Heart right ventricle (tissue), 16 donors: ENCODE data around the gene PLCZ1. TPM values are rescaled to one million over a fixed set of nuclear protein-coding genes. Genes with fewer than 3 reads are reported as not detected.

Source experiments
- ATAC-seq, 8 donors: fragments of 200-7000 bp; cut with Tn5 transposase; one replicate each; pipeline ENCODE4 v1.9.1; 2020; ENCODE audit warnings: mild to moderate bottlenecking in 8 of 8, moderate library complexity in 8 of 8, moderate number of reproducible peaks in 1 of 8
- DNase-seq, 2 donors: peaks; one replicate each; pipeline ENCODE4 v3.0.0-alpha.2; 2020
- H3K27ac ChIP-seq, 10 donors: fragments of 200-600 bp; sonication (generic) in 2 of 10; one replicate each; pipeline versions ENCODE4 v1.5.0 to v1.8.0; 2020 to 2022; ENCODE audit warnings: mild to moderate bottlenecking in 3 of 10
- H3K27me3 ChIP-seq, 7 donors: fragments of 200-600 bp; one replicate each; pipeline ENCODE4 v1.8.0; 2021 to 2022; ENCODE audit warnings: mild to moderate bottlenecking in 2 of 7
- H3K36me3 ChIP-seq, 9 donors: fragments of 200-600 bp; sonication (generic) in 1 of 9; one replicate each; pipeline versions ENCODE4 v1.5.0 to v1.8.0; 2020 to 2022; ENCODE audit warnings: mild to moderate bottlenecking in 2 of 9
- H3K4me1 ChIP-seq, 9 donors: fragments of 200-600 bp; sonication (generic) in 1 of 9; one replicate each; pipeline versions ENCODE4 v1.5.0 to v1.8.0; 2020 to 2022; ENCODE audit warnings: mild to moderate bottlenecking in 4 of 9
- H3K4me3 ChIP-seq, 10 donors: fragments of 200-600 bp; sonication (generic) in 2 of 10; one replicate each; pipeline versions ENCODE4 v1.5.0 to v1.8.0; 2020 to 2022; ENCODE audit warnings: mild to moderate bottlenecking in 7 of 10, moderate library complexity in 2 of 10
- H3K9me3 ChIP-seq, 11 donors: fragments of 200-600 bp in 10 of 11; sonication (generic) in 2 of 11; one replicate each; pipeline versions ENCODE4 v1.5.0 to v1.8.0; 2013 to 2022; ENCODE audit warnings: mild to moderate bottlenecking in 2 of 11, control low read depth in 1 of 11, moderate library complexity in 1 of 11
- CTCF ChIP-seq, 9 donors: fragments of 200-600 bp; sonication (generic) in 2 of 9; IDR thresholded peaks; one replicate each; pipeline versions ENCODE4 v1.5.0 to v1.8.0; 2021 to 2022; ENCODE audit warnings: antibody characterized with exemption in 9 of 9, mild to moderate bottlenecking in 5 of 9, moderate library complexity in 1 of 9
- WGBS, 2 donors: extraction: QIAGEN DNeasy Blood & Tissue Kit; methylation state at CpG; one replicate each; pipeline ENCODE4 v1.1.7; 2013; ENCODE audit warnings: inconsistent platforms in 1 of 2; 5-methylcytosine and 5-hydroxymethylcytosine counted together
- intact Hi-C, 10 donors: fragments of 100-400 bp; cut with DNase I; formaldehyde crosslinking; loops; one replicate each; pipeline versions ENCODE4 v1.11.1 to v1.14.2; 2022
- polyA plus RNA-seq, 2 donors: library from polyadenylated mRNA; stranded (reverse); fragments of 200-250 nt; gene quantifications; one replicate each; pipeline ENCODE4 v1.2.3, GENCODE V29; 2013
- total RNA-seq, 10 donors: library from RNA; stranded (reverse); fragmentation: NEBNext Ultra II Directional in 3 of 10; extraction: Animal tissue kit (Norgen Biotek cat#: 25700) in 3 of 10; gene quantifications; one replicate each; pipeline versions ENCODE4 v1.2.1 to v1.2.4, GENCODE V29; 2021 to 2023
- donor health status: Arrhythmogenic right ventricular cardiomyopathy.
- donor health status: ischemic (EF 13 %, LVEDD 7.1; RV severe dilation, severe dysfunction).
- donor health status: healthy with polysubstance abuse.
- donor health status: DM: no; HTN: yes; CAD: no.
- donor health status: DM: no; HTN: no; CAD: no.
- donor health status: ischemic (EF 25% LVEDD 6.9; RV normal size, moderate dysfunction).
- donor health status: ischemic (EF 25% LVEDD 5.7; RV mildly dilated, moderate dysfunction).
- donor health status: healthy.
- donor health status: DM: yes; HTN: yes; CAD: no.
- donor health status: Ischemic cardiomyopathy.
- donor health status: ischemic (EF 35%, LVEDD 5.7; RV mildly dilated, moderate dysfunction).
- donor health status: nonischemic (EF 11% LVEDD 7.7; RV severe dilation, severe dysfunction).
- donor health status: DM: yes; HTN: yes; CAD: no.
- donor health status: PGD.
- donor health status: ischemic (EF 29% LVEDD 5.4; RV normal size, mild dysfunction).
- donor health status: nonischemic (EF 23%, LVEDD 6.1; RV moderate dilation, normal function).

The PLCZ1 gene
- total and polyA plus RNA-seq, 12 donors = 0.32 to 1.5 (median 0.88) TPM; not detected in 8

GRCh38 chr12:18651525-18651924 lies 86.3 kb downstream of the PLCZ1 start:
- TF ChIP-seq CTCF (IDR thresholded peaks at IDR 0.05) = no peak
- Histone ChIP-seq H3K27ac (no peak overlapping the region), H3K4me3 (no peak overlapping the region), H3K9me3 (no peaks in the 10 kb centered on the region), H3K4me1 (no peaks in the 10 kb centered on the region), H3K27me3 (no peaks in the 10 kb centered on the region), H3K36me3 (no peaks in the 10 kb centered on the region)
- ATAC-seq = no peak
- no peak for DNase-seq
- intact Hi-C loops = no loop called here
- WGBS, 2 donors = 77 to 82% methylated on average over 2 of the region's 2 CpGs

DNA sequence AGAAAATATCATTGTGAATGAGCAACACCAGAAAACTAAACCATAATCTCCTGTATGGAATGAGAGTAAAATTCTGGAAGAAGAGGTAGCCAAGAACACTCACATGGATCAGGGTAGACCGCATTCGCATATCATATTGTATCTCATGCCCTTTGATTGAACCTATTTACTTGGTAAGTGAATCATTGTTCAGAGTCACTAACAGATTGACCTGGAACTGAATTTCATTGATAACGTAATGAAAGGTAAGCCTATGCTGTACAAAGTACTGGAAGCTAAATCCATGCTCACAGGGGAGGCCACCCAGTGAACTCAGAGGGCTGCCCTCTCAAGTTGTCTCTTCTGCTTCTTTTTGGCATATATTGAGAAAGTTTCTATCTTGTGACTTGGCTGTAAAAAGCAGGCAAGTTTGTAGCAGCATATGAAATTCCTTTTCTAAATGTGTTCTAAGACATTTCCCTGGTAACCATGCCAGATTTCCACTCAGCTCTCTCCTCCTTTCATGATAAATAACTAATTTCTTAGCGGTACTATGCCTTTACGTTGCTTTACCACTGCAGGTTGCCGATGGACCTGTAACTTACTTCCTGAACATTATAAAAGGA lies 91.4 kb downstream of the PLCZ1 start:
- Histone ChIP-seq H3K36me3 (no peaks in the 10 kb centered on the region), H3K27ac (no peak overlapping the region), H3K9me3 (no peaks in the 10 kb centered on the region), H3K27me3 (no peaks in the 10 kb centered on the region), H3K4me1 (peaks cover 0 to 12% (median 0%) of the 10 kb centered on the region in 9 donors), H3K4me3 (no peak overlapping the region)
- intact Hi-C loops = no loop called here
- ATAC-seq (no peak), DNase-seq (no peak)
- no peak for TF ChIP-seq CTCF (IDR thresholded peaks at IDR 0.05)
- WGBS, 2 donors = 80% methylated on average over 6 of the region's 6 CpGs

DNA sequence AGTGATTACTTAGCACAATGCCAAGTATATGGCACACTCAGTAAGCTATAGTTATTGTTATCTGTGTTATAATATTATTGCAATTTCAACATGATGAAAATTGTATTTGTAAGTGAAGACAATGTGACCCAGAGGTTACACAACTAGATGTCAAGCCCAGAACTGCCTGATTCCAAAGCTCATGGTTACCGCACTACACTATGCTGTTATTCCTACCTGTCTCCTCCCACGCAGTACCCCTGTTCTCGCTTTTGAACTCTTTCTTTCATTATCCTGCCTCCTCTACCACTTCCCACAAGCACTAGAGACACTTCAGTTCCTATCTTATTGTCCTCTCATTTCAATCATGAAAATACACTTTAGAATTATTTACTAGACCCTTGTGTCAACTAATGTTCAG lies 93.2 kb downstream of the PLCZ1 start:
- Histone ChIP-seq H3K27me3 (no peaks in the 10 kb centered on the region), H3K36me3 (no peaks in the 10 kb centered on the region), H3K4me1 (peaks cover 0 to 12% (median 0%) of the 10 kb centered on the region in 9 donors), H3K27ac (no peak overlapping the region), H3K9me3 (no peaks in the 10 kb centered on the region), H3K4me3 (no peak overlapping the region)
- 89 to 93% methylated on average over 3 of the region's 3 CpGs for WGBS, 2 donors
- TF ChIP-seq CTCF (IDR thresholded peaks at IDR 0.05) = no peak
- intact Hi-C loops = no loop called here
- ATAC-seq = no peak
- no peak for DNase-seq

DNA sequence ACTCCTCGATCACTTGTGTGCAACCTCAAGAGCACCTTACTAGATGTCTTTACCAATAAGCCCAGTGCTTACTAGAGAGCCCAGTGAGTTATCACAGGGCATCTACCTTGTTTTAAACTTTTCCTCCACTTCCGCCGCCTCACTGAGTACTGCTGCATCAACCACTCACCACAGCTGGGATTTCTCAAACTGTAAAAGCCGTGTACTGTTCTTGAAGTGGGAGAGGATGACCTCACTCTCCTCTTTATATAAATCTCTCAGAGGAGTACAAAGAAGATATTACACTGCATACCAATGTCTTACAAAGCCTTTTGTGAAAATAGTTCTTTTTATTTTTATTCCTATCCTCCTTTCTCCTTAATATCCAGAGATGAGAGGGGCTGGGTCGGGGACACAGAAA lies 94.1 kb downstream of the PLCZ1 start:
- Histone ChIP-seq H3K9me3 (no peaks in the 10 kb centered on the region), H3K27me3 (no peaks in the 10 kb centered on the region), H3K27ac (no peak overlapping the region), H3K36me3 (no peaks in the 10 kb centered on the region), H3K4me1 (peaks cover 0 to 12% (median 0%) of the 10 kb centered on the region in 9 donors), H3K4me3 (no peak overlapping the region)
- WGBS, 2 donors = 49 to 50% methylated on average over 5 of the region's 5 CpGs
- intact Hi-C loops = no loop called here
- TF ChIP-seq CTCF (IDR thresholded peaks at IDR 0.05) = no peak
- DNase-seq (no peak), ATAC-seq (peak in 7 of 8 donors; percentile 59 to 83 (median 76))
